ENCODE data around the gene KLHDC1.

GRCh38 chr14:49670475-49670874 lies 22.4 kb upstream of the KLHDC1 start:
- TF ChIP-seq BHLHE40 (IDR thresholded peaks at IDR 0.05; ENCODE audit: borderline replicate concordance) (no peak), FOXA1 (IDR thresholded peaks at IDR 0.05) (no peak), ZNF384 (IDR thresholded peaks at IDR 0.05) (no peak), NFRKB (IDR thresholded peaks at IDR 0.05) (no peak), TARDBP (IDR thresholded peaks at IDR 0.05) (no peak), HDGF (IDR thresholded peaks at IDR 0.05; ENCODE audit: borderline replicate concordance) (no peak), CTBP1 (IDR thresholded peaks at IDR 0.05; ENCODE audit: borderline replicate concordance) (no peak), PKNOX1 (IDR thresholded peaks at IDR 0.05) (no peak)

Data from HEK293T (cell line).